HL-60 (cell line): ENCODE measurements around the gene TRIP13.

Experiments used
- DNase-seq, 2 experiments: peaks; one replicate each; pipeline ENCODE4 v3.0.0-alpha.2; 2010 to 2020; ENCODE audit warnings: low read depth in 1 of 2, low spot score in 1 of 2
- H3K27ac ChIP-seq: fragments of 250-450 bp; sonication (Bioruptor Pico); replicated peaks from 2 replicates; pipeline ENCODE4 v1.5.1; 2020; ENCODE audit warnings: mild to moderate bottlenecking, moderate library complexity
- H3K27me3 ChIP-seq: fragments of 250-450 bp; sonication (Bioruptor Pico); 2 replicates; pipeline ENCODE4 v1.5.1; 2021; ENCODE audit warnings: mild to moderate bottlenecking, moderate library complexity; ENCODE audit not compliant: insufficient read depth, poor library complexity, severe bottlenecking
- H3K4me3 ChIP-seq: replicated peaks from 2 replicates; pipeline ENCODE4 v1.5.1; 2011; ENCODE audit warnings: mild to moderate bottlenecking, control low read depth, low read length; ENCODE audit not compliant: insufficient read depth
- GABPA ChIP-seq: IDR thresholded peaks from 2 replicates; pipeline ENCODE4 v1.6.1; 2012; ENCODE audit warnings: low read depth
- POLR2AphosphoS5 ChIP-seq: IDR thresholded peaks from 2 replicates; pipeline ENCODE4 v1.6.1; 2012; ENCODE audit warnings: low read depth
- REST ChIP-seq: IDR thresholded peaks from 2 replicates; pipeline ENCODE4 v1.6.1; 2012; ENCODE audit warnings: low read depth; ENCODE audit not compliant: insufficient replicate concordance
- SPI1 ChIP-seq: IDR thresholded peaks from 2 replicates; pipeline ENCODE4 v1.6.1; 2012; ENCODE audit warnings: low read depth, mild to moderate bottlenecking, borderline replicate concordance
- TF ChIP-seq, protein P1 (sequence below): IDR thresholded peaks from one replicate; pipeline ENCODE4 v1.5.1; 2011; ENCODE audit warnings: low read length, control low read depth, inconsistent platforms; ENCODE audit not compliant: insufficient read depth

TRIP13 gene

DNA sequence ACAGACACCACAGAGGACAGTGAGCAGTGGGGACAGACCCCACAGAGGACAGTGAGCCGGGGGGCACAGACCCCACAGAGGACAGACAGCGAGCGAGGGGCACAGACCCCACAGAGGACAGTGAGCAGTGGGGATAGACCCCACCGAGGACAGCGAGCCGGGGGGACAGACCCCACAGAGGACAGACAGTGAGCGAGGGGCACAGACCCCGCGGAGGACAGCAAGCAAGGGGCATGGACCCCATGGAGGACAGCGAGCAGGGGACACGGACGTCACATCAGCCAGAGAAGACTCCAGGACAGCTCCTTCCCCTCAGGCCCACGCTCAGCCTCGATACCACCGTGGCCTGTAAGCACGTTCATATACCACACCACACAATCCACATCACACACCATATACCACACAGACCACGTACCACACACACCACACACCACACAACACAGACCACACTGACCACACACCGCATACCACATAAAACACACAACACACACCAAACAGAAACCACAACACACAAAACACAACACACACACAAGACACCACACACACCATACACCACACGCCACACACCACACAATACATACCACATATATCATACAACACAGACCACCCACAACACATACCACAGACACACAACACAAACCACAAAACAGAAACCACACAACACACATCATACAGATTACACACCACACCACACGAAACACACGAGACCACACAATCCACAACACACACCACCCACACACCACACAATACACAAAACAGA is 36.7 kb upstream of the TRIP13 start:
- TF ChIP-seq GABPA, result no peak
- no peak for TF ChIP-seq REST
- no peak for TF ChIP-seq SPI1
- TF ChIP-seq, protein P1, sequence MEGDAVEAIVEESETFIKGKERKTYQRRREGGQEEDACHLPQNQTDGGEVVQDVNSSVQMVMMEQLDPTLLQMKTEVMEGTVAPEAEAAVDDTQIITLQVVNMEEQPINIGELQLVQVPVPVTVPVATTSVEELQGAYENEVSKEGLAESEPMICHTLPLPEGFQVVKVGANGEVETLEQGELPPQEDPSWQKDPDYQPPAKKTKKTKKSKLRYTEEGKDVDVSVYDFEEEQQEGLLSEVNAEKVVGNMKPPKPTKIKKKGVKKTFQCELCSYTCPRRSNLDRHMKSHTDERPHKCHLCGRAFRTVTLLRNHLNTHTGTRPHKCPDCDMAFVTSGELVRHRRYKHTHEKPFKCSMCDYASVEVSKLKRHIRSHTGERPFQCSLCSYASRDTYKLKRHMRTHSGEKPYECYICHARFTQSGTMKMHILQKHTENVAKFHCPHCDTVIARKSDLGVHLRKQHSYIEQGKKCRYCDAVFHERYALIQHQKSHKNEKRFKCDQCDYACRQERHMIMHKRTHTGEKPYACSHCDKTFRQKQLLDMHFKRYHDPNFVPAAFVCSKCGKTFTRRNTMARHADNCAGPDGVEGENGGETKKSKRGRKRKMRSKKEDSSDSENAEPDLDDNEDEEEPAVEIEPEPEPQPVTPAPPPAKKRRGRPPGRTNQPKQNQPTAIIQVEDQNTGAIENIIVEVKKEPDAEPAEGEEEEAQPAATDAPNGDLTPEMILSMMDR, result no peak
- TF ChIP-seq POLR2AphosphoS5, result no peak
- Histone ChIP-seq H3K27ac (no peak overlapping the region), H3K4me3 (no peak overlapping the region), H3K27me3 (no peaks in the 10 kb centered on the region)
- no peak for DNase-seq

GRCh38 chr5:856531-857425 is 35.9 kb upstream of the TRIP13 start:
- no peak for DNase-seq
- no peaks in the 10 kb centered on the region for H3K27me3 ChIP-seq
- H3K27ac ChIP-seq, result no peak overlapping the region
- no peak overlapping the region for H3K4me3 ChIP-seq
- TF ChIP-seq REST, result no peak
- TF ChIP-seq GABPA, result no peak
- TF ChIP-seq SPI1, result no peak
- TF ChIP-seq POLR2AphosphoS5, result no peak
- TF ChIP-seq, protein P1, result no peak

DNA sequence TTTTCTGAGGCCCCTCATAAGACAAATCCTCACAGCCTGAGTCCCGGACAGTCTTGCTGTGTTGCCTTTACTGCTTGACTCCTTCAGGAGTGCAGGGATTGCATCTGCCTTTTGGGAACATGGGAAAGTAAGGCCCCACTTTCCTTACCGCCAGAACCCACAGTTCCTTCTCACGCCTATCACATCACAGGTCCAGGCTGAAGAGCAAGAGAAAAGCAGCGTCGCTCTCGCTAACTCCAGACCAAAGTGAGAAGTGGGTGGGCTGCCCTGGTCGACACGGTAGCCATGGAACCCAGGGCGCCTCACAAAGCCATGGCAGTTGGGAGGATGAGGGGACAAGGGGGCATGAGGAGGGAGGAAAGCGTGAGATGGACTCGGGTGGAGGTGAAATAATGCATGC is 34.0 kb upstream of the TRIP13 start:
- TF ChIP-seq GABPA, result no peak
- no peak for TF ChIP-seq SPI1
- TF ChIP-seq, protein P1, result no peak
- TF ChIP-seq POLR2AphosphoS5, result no peak
- no peak for TF ChIP-seq REST
- no peak for DNase-seq
- Histone ChIP-seq H3K27ac (no peak overlapping the region), H3K27me3 (no peaks in the 10 kb centered on the region), H3K4me3 (no peak overlapping the region)
